ENCODE data around the gene HAUS8. TPM values are rescaled to one million over a fixed set of nuclear protein-coding genes. Genes with fewer than 3 reads are reported as not detected.
A peak's percentile ranks its signal among the peaks of the same experiment; 100 is the strongest.

Gene HAUS8
- total and polyA plus RNA-seq, 10 of the 15 experiments (the other 5 are each of a cell fraction or from before 2014, with no cell fraction given): 22.7 to 43.9 (median 34.4) TPM

GRCh38 chr19:17075035-17075863 is at the start of gene HAUS8, which contains the start of gene MYO9B (continued):
- no peak for TF ChIP-seq CUX1 (IDR thresholded peaks at IDR 0.05; ENCODE audit: insufficient replicate concordance, low read depth, low read length)
- TF ChIP-seq SMARCA5 (IDR thresholded peaks at IDR 0.05): peak; percentile 68; the same call in 1 of the 2 replicates
- TF ChIP-seq POLR2A (IDR thresholded peaks at IDR 0.05; ENCODE audit: low read depth, low read length): peak; percentile 85
- TF ChIP-seq PAX5 (IDR thresholded peaks at IDR 0.05; ENCODE audit: borderline replicate concordance, low read depth, low read length): 0 out of 2 replicates have a peak, but pooled peaks have one; percentile 52
- 0 out of 2 replicates have a peak, but pooled peaks have one; percentile 39 for TF ChIP-seq MEF2A (IDR thresholded peaks at IDR 0.05; ENCODE audit: insufficient read depth, low read depth, low read length)
- TF ChIP-seq TCF3 (IDR thresholded peaks at IDR 0.05; ENCODE audit: borderline replicate concordance, insufficient read depth, low read depth, low read length): 0 out of 2 replicates have a peak, but pooled peaks have one; percentile 23
- peak; percentile 100 for TF ChIP-seq KLF5 (IDR thresholded peaks at IDR 0.05; ENCODE audit: partially characterized antibody)
- TF ChIP-seq ATF3 (IDR thresholded peaks at IDR 0.05; ENCODE audit: borderline replicate concordance, extremely low read depth, low read depth, low read length): no peak
- TF ChIP-seq CBFB (IDR thresholded peaks at IDR 0.05; ENCODE audit: low read depth): peak; percentile 58
- no peak for TF ChIP-seq GABPA (IDR thresholded peaks at IDR 0.05; ENCODE audit: low read depth)
- peak; percentile 95 for TF ChIP-seq RELB (IDR thresholded peaks at IDR 0.05; ENCODE audit: low read depth)
- TF ChIP-seq STAT1 (conservative IDR thresholded peaks at IDR 0.05): peak; percentile 98
- no peak for TF ChIP-seq RBBP5 (conservative IDR thresholded peaks at IDR 0.05)
- no peak for TF ChIP-seq SUZ12 (IDR thresholded peaks at IDR 0.05; ENCODE audit: unreplicated experiment)
- no peak for TF ChIP-seq ZNF384 (IDR thresholded peaks at IDR 0.05; ENCODE audit: borderline replicate concordance, low read depth, low read length)
- no peak for TF ChIP-seq ZNF217 (IDR thresholded peaks at IDR 0.05)
- TF ChIP-seq HDAC6 (IDR thresholded peaks at IDR 0.05; ENCODE audit: unreplicated experiment): no peak
- no peak for TF ChIP-seq ZNF622 (IDR thresholded peaks at IDR 0.05)
- no peak; the same call in 1 of the 2 replicates for TF ChIP-seq NR2C1 (IDR thresholded peaks at IDR 0.05)
- TF ChIP-seq ZBTB4 (CRISPR knock-in tag; IDR thresholded peaks at IDR 0.05): no peak
